ENCODE measurements around the gene PTPRG. TPM values are rescaled to one million over a fixed set of nuclear protein-coding genes. Genes with fewer than 3 reads are reported as not detected.

Gene PTPRG
- total and polyA plus RNA-seq, 8 donors = 50.9 to 88.4 (median 54.4) TPM

- Histone ChIP-seq H3K36me3 (no peaks in the 10 kb centered on the region), H3K27ac (no peak overlapping the region), H3K4me1 (peaks cover 0 to 6% of the 10 kb centered on the region in 2 donors), H3K27me3 (no peaks in the 10 kb centered on the region), H3K4me3 (no peak overlapping the region), H3K9me3 (no peaks in the 10 kb centered on the region)
- intact Hi-C loops (cut with DNase I) = no loop called here
- ATAC-seq (no peak), DNase-seq (no peak)
- TF ChIP-seq CTCF (IDR thresholded peaks at IDR 0.05) = no peak
Observed at GRCh38 chr3:61577760-61578159, 16.4 kb downstream of the PTPRG start.

GRCh38 chr3:61578667-61579367 is 17.4 kb downstream of the PTPRG start:
- no peaks in the 10 kb centered on the region for H3K9me3 ChIP-seq
- no peak for TF ChIP-seq CTCF (IDR thresholded peaks at IDR 0.05)
- no peak overlapping the region for H3K27ac ChIP-seq
- H3K27me3 ChIP-seq = no peaks in the 10 kb centered on the region
- ATAC-seq (no peak), DNase-seq (no peak)
- peaks cover 0 to 6% of the 10 kb centered on the region in 2 donors for H3K4me1 ChIP-seq
- H3K36me3 ChIP-seq = no peaks in the 10 kb centered on the region
- no peak overlapping the region for H3K4me3 ChIP-seq
- intact Hi-C loops (cut with DNase I) = no loop called here

- Histone ChIP-seq H3K4me3 (no peak overlapping the region), H3K36me3 (no peaks in the 10 kb centered on the region), H3K9me3 (no peaks in the 10 kb centered on the region), H3K4me1 (peaks cover 0 to 6% of the 10 kb centered on the region in 2 donors), H3K27ac (no peak overlapping the region), H3K27me3 (no peaks in the 10 kb centered on the region)
- DNase-seq = no peak
- intact Hi-C loops (cut with DNase I) = no loop called here
- no peak for ATAC-seq
- TF ChIP-seq CTCF (IDR thresholded peaks at IDR 0.05) = no peak
Observed at GRCh38 chr3:61579685-61580084, 18.3 kb downstream of the PTPRG start.

GRCh38 chr3:61580982-61581643 is 19.7 kb downstream of the PTPRG start:
- Histone ChIP-seq H3K9me3 (no peaks in the 10 kb centered on the region), H3K4me1 (peaks cover 0 to 6% of the 10 kb centered on the region in 2 donors), H3K36me3 (no peaks in the 10 kb centered on the region), H3K27ac (no peak overlapping the region), H3K27me3 (no peaks in the 10 kb centered on the region), H3K4me3 (no peak overlapping the region)
- DNase-seq (no peak), ATAC-seq (no peak)
- intact Hi-C loops (cut with DNase I) = no loop called here
- no peak for TF ChIP-seq CTCF (IDR thresholded peaks at IDR 0.05)

GRCh38 chr3:61582287-61582686 is 20.9 kb downstream of the PTPRG start:
- no peak for TF ChIP-seq CTCF (IDR thresholded peaks at IDR 0.05)
- intact Hi-C loops (cut with DNase I) = no loop called here
- no peak for ATAC-seq

More at GRCh38 chr3:61582287-61582686, 20.9 kb downstream of the PTPRG start:
- Histone ChIP-seq H3K4me3 (no peak overlapping the region), H3K36me3 (no peaks in the 10 kb centered on the region), H3K4me1 (peaks cover 0 to 6% of the 10 kb centered on the region in 2 donors), H3K27ac (no peak overlapping the region), H3K9me3 (no peaks in the 10 kb centered on the region), H3K27me3 (no peaks in the 10 kb centered on the region)
- DNase-seq = no peak

All from left lung (tissue), 10 donors.